Measurements from ENCODE around the gene ASIC4.

DNA sequence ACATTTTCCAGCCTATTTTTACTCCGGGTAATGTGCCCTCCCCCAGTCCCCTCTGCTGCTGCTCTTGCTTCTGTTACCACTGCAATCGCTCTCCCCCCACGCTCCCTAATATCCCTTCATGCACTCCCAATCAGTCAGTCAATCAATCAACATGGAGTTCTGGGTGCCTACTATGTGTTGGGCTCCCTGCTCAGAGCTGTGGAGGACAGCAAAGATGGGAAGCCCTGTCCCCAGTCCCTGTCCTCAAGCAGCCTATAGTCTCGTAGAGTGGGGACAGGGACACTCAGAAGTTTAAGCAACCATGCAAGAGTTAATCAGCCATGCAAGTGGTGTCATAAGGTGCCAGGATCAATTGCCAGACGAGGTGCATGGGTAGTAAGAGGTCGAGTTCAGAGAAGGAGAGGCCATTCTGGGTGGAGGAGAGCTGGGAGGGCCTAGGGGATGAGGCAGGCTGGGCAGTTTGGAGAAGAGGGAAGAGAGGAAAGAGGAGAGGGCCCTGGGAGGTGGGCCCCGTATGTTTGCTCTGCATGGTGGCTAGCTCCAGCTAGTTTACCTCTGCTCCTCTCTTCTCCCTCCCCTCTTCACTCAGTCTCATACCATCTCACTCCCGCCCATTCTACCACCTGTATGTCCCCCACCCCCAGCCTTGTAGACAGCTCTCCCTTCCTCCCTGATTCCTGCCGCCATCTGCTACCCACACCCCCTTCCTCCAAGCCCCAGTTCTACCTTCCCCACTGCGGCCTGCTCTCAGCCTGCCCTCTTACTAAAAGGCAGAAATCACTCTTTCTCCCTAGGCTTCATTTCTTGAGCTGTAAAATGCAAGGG lies 3.9 kb downstream of the ASIC4 start:
- TF ChIP-seq, protein P1, sequence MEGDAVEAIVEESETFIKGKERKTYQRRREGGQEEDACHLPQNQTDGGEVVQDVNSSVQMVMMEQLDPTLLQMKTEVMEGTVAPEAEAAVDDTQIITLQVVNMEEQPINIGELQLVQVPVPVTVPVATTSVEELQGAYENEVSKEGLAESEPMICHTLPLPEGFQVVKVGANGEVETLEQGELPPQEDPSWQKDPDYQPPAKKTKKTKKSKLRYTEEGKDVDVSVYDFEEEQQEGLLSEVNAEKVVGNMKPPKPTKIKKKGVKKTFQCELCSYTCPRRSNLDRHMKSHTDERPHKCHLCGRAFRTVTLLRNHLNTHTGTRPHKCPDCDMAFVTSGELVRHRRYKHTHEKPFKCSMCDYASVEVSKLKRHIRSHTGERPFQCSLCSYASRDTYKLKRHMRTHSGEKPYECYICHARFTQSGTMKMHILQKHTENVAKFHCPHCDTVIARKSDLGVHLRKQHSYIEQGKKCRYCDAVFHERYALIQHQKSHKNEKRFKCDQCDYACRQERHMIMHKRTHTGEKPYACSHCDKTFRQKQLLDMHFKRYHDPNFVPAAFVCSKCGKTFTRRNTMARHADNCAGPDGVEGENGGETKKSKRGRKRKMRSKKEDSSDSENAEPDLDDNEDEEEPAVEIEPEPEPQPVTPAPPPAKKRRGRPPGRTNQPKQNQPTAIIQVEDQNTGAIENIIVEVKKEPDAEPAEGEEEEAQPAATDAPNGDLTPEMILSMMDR (IDR thresholded peaks at IDR 0.05; ENCODE audit: low read depth, low read length, poor library complexity, severe bottlenecking): no peak
- no peak for TF ChIP-seq EZH2phosphoT487 (IDR thresholded peaks at IDR 0.05; ENCODE audit: borderline replicate concordance, low read length)

Measured in DOHH2 (cell line).